ENCODE measurements around the gene ALS2CL.

DNA sequence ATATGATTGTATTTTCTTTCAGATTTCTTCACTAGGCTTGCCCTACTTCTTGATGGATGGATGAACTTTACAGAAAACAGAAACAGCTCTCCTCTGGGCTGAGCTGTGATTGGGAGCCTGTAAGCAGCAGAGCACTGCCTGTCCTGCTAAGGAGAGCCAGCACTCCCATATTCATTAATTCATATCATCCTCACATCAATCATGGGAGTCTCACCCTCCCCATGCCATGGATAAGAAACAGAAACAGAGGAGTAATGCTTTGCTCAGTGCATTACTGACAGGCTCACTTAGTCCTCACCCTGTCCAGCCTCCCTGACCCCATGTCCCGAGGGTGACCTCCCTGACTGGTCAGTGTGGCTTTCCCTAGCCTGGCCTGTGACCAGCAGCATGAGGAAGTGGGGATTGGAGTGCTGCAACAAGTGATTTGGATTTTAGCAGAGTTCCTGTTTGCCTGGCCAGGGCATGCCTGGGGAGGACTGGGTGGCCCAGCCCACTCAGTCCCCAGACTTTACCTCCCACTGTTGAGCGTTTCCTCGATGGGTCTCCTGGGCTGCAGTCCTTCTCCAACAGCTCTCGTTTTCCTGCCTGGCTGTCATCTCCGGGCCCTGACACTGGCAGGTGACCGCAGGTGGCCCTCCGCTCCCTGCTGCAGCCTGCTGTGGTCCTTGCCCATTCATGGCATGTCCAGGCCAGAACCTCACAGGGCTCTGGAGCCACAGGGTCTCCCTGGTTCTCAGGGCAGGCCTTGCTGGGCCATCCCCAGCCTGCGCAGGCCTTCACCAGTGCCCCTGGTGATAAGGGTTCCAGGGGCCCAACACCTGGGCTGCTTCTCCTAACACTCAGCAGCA is 6.4 kb upstream of the ALS2CL start:
- TF ChIP-seq, protein P1, sequence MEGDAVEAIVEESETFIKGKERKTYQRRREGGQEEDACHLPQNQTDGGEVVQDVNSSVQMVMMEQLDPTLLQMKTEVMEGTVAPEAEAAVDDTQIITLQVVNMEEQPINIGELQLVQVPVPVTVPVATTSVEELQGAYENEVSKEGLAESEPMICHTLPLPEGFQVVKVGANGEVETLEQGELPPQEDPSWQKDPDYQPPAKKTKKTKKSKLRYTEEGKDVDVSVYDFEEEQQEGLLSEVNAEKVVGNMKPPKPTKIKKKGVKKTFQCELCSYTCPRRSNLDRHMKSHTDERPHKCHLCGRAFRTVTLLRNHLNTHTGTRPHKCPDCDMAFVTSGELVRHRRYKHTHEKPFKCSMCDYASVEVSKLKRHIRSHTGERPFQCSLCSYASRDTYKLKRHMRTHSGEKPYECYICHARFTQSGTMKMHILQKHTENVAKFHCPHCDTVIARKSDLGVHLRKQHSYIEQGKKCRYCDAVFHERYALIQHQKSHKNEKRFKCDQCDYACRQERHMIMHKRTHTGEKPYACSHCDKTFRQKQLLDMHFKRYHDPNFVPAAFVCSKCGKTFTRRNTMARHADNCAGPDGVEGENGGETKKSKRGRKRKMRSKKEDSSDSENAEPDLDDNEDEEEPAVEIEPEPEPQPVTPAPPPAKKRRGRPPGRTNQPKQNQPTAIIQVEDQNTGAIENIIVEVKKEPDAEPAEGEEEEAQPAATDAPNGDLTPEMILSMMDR (IDR thresholded peaks at IDR 0.05): no peak
- no peak for TF ChIP-seq POLR2A (IDR thresholded peaks at IDR 0.05)

Measured in gastroesophageal sphincter (tissue), 3 donors.